Upper lobe of right lung (tissue), 1 donor: ENCODE measurements around the gene XKR8. TPM values are rescaled to one million over a fixed set of nuclear protein-coding genes. Genes with fewer than 3 reads are reported as not detected.

Experiments used
- ATAC-seq: fragments of 200-7000 bp; cut with Tn5 transposase; one replicate; pipeline ENCODE4 v1.9.1; 2020; ENCODE audit warnings: mild to moderate bottlenecking, moderate library complexity
- DNase-seq: peaks from one replicate; pipeline ENCODE4 v3.0.0-alpha.2; 2020
- H3K27ac ChIP-seq: fragments of 200-600 bp; one replicate; pipeline ENCODE4 v1.8.0; 2022
- H3K27me3 ChIP-seq: fragments of 200-600 bp; one replicate; pipeline ENCODE4 v1.8.0; 2022; ENCODE audit warnings: mild to moderate bottlenecking
- H3K36me3 ChIP-seq: fragments of 200-600 bp; one replicate; pipeline ENCODE4 v1.8.0; 2022
- H3K4me1 ChIP-seq: fragments of 200-600 bp; one replicate; pipeline ENCODE4 v1.8.0; 2022
- H3K4me3 ChIP-seq: fragments of 200-600 bp; one replicate; pipeline ENCODE4 v1.8.0; 2022; ENCODE audit warnings: mild to moderate bottlenecking
- H3K9me3 ChIP-seq: fragments of 200-600 bp; one replicate; pipeline ENCODE4 v1.8.0; 2022
- intact Hi-C: fragments of 100-400 bp; cut with DNase I; formaldehyde crosslinking; loops from one replicate; pipeline ENCODE4 v1.11.0; 2022
- long read RNA-seq: library from polyadenylated mRNA; unstranded; transcript quantifications from one replicate; pipeline ENCODE4 v2.0.0, GENCODE V29; 2021
- total RNA-seq: library from RNA; stranded (reverse); fragmentation: NEBNext Ultra II Directional; extraction: Animal tissue kit (Norgen Biotek cat#: 25700); gene quantifications from one replicate; pipeline ENCODE4 v1.2.1, GENCODE V29; 2021
- TF ChIP-seq, protein P1 (sequence below): fragments of 200-600 bp; IDR thresholded peaks from one replicate; pipeline ENCODE4 v1.8.0; 2022; ENCODE audit warnings: antibody characterized with exemption
- donor health status: DM: no; HTN: yes; CAD: no; lungs with severe emphysema.

Gene XKR8, protein sequence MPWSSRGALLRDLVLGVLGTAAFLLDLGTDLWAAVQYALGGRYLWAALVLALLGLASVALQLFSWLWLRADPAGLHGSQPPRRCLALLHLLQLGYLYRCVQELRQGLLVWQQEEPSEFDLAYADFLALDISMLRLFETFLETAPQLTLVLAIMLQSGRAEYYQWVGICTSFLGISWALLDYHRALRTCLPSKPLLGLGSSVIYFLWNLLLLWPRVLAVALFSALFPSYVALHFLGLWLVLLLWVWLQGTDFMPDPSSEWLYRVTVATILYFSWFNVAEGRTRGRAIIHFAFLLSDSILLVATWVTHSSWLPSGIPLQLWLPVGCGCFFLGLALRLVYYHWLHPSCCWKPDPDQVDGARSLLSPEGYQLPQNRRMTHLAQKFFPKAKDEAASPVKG
- 8.7 TPM for total RNA-seq
- long read RNA-seq, transcript XKR8-201 (3 exons, 2,692 nt): major isoform, 23 of 34 reads
- long read RNA-seq, partial matches to known transcripts: 0 of 34 reads
- long read RNA-seq, other reads (novel, unspliced or antisense): 11 of 34 reads

DNA sequence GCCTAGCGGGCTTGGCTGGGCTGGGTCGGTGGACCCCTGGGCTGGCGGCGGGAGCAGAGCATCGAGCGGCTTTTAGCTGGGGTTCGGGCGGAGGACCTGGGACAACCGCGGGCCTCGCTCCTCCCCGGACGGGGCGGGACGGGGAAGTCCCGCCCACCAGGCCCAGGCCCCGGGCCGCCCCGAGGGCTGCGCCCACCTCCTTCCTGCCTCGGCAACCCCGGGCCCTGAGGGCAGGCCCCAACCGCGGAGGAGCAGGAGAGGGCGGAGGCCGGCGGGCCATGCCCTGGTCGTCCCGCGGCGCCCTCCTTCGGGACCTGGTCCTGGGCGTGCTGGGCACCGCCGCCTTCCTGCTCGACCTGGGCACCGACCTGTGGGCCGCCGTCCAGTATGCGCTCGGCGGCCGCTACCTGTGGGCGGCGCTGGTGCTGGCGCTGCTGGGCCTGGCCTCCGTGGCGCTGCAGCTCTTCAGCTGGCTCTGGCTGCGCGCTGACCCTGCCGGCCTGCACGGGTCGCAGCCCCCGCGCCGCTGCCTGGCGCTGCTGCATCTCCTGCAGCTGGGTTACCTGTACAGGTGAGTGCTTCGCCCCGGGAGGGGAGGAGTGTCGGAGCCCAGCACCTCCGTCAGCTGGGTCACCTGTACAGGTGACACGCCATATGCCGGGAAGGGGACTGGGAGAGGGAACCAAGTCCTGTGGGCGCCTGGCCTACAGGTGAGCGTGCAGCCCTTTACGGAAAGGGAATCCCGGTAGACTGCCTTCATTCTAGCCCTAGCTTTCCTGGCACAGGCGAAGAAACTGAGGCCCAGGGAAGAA, at the start of gene XKR8:
Gene XKR8 (plus strand): TSS at position 182 of the 812 bp plus-strand sequence. CDS start 97 bp downstream, at position 279.
- ATAC-seq (peak; percentile 96), DNase-seq (peak; percentile 94)
- Histone ChIP-seq H3K4me3 (peak within 1 kb of the TSS; percentile 88), H3K27ac (peak within 1 kb of the TSS; percentile 94), H3K27me3 (no peaks in the 10 kb centered on the region), H3K4me1 (peaks cover 24% of the 10 kb centered on the region), H3K36me3 (peaks cover 20% of the 10 kb centered on the region), H3K9me3 (no peaks in the 10 kb centered on the region)
- intact Hi-C loops: no loop called here
- TF ChIP-seq, protein P1, sequence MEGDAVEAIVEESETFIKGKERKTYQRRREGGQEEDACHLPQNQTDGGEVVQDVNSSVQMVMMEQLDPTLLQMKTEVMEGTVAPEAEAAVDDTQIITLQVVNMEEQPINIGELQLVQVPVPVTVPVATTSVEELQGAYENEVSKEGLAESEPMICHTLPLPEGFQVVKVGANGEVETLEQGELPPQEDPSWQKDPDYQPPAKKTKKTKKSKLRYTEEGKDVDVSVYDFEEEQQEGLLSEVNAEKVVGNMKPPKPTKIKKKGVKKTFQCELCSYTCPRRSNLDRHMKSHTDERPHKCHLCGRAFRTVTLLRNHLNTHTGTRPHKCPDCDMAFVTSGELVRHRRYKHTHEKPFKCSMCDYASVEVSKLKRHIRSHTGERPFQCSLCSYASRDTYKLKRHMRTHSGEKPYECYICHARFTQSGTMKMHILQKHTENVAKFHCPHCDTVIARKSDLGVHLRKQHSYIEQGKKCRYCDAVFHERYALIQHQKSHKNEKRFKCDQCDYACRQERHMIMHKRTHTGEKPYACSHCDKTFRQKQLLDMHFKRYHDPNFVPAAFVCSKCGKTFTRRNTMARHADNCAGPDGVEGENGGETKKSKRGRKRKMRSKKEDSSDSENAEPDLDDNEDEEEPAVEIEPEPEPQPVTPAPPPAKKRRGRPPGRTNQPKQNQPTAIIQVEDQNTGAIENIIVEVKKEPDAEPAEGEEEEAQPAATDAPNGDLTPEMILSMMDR: peak; percentile 42

DNA sequence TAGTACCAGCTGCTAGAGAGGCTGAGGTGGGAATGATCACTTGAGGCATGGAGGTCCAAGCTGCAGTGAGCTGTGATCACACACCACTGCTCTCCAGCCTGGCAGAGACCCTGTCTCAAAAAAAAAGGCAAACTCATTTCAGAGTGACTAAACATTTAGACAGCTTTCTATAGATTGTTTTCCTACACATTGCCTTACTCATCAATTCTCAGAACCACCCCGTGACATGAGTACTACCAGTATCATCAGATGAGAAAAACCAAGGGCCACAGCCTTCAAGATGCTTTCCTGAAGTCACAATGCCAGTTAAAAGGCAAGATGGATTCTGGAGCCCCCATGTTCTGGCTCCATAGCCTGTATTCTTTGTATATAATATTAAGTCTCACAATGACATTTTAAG, 47.3 kb upstream of the XKR8 start:
- TF ChIP-seq, protein P1: no peak
- Histone ChIP-seq H3K27ac (no peak overlapping the region), H3K4me1 (peaks cover 9% of the 10 kb centered on the region), H3K36me3 (peaks cover 40% of the 10 kb centered on the region), H3K27me3 (no peaks in the 10 kb centered on the region), H3K9me3 (peaks cover 5% of the 10 kb centered on the region), H3K4me3 (no peak overlapping the region)
- no peak for DNase-seq
- no peak for ATAC-seq
- intact Hi-C loops: no loop called here

DNA sequence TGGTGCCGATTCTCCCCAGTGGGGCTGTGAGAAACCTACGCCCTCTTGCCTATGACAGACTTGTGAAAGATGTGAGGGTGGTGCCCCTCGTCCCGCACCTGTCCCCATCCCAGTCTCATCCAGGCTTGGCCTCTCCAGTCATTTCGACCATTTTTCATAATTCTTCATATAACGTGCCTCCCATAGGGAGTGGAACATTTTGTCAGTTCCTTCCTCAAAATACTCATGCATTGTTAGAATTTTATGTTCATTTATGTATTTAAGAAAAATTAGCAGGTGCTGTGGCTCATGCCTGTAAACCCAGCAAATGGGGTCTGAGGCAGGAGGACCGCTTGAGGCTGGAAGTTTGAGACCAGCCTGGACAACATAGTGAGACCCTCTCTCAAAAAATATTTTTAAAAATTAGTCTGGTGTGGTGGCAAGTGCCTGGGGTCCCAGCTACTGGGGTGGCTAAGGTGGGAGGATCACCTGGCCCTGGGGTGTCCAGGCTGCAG, 44.6 kb upstream of the XKR8 start:
- Histone ChIP-seq H3K27me3 (no peaks in the 10 kb centered on the region), H3K9me3 (peaks cover 5% of the 10 kb centered on the region), H3K4me1 (peaks cover 9% of the 10 kb centered on the region), H3K4me3 (peak overlapping the region; percentile 83), H3K27ac (peak overlapping the region; percentile 68), H3K36me3 (peaks cover 15% of the 10 kb centered on the region)
- DNase-seq (no peak), ATAC-seq (no peak)
- intact Hi-C loops: no loop called here
- TF ChIP-seq, protein P1: no peak

DNA sequence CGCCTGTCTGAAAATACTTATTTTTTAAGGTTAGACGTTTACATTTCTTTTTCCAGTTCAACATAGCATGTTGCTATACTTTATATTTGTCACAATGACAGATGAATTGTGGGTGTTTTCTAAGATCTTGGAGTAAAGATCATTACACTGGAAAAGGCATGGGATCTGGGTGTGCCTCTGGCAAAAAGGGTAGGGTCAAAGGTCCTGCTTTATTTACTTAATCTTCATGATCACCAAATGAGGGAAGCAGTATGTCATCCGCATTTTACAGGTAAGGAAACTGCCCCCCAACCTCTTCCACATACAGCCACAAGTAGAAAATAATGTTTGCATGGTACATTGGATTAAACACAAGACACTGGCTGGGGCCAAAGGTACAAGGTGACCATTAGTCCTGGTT, 37.5 kb upstream of the XKR8 start:
- DNase-seq: no peak
- H3K9me3 ChIP-seq: no peaks in the 10 kb centered on the region
- no peak for ATAC-seq
- H3K4me1 ChIP-seq: no peaks in the 10 kb centered on the region
- H3K36me3 ChIP-seq: no peaks in the 10 kb centered on the region
- H3K27ac ChIP-seq: no peak overlapping the region
- TF ChIP-seq, protein P1: no peak
- no peaks in the 10 kb centered on the region for H3K27me3 ChIP-seq
- no peak overlapping the region for H3K4me3 ChIP-seq
- intact Hi-C loops: no loop called here

DNA sequence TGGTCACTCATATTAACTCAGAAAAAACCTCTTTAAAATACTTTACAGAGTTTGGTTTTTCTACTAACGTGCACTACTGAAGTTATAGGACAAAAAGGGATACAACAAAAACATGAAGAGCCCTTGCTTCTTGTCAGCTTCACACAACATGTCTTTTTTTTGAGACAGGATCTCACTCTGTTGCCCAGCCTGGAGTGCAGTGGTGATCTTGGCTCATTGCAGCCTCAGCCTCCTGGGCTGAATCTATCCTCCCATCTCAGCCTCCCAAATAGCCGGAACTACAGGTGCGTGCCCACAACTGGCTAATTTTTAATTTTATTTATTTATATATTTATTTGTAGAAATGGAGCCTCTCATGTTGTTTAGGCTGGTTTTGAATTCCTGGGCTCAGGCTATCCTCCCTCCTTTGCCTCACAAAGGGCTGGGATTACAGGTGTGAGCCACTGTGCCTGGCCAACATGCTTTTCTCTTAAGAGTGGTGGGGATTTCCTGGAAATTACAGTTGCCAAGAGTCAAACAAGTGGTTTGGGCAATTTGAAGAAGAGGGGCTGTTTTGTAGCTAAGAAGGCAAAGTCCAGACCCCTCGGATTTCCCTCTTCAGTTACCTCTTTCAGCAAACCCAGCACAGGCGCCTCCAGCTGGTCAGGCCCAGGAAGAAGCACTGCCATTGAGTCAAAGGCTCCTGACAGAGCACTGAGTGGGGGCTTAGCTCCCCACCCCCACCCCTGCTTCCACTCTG, 31.4 kb upstream of the XKR8 start:
- DNase-seq: peak; percentile 58
- no peak overlapping the region for H3K27ac ChIP-seq
- no peaks in the 10 kb centered on the region for H3K27me3 ChIP-seq
- H3K36me3 ChIP-seq: no peaks in the 10 kb centered on the region
- TF ChIP-seq, protein P1: no peak
- no peak overlapping the region for H3K4me3 ChIP-seq
- intact Hi-C loops: no loop called here
- ATAC-seq: peak; percentile 63
- no peaks in the 10 kb centered on the region for H3K4me1 ChIP-seq
- no peaks in the 10 kb centered on the region for H3K9me3 ChIP-seq
